C4-2B (cell line): Measurements from ENCODE around the gene MAP6D1.

Source experiments
- H3K27ac ChIP-seq: fragments of 450-650 bp; 2 replicates; pipeline ENCODE4 v1.5.1; 2017
- CTCF ChIP-seq: fragments of 450-650 bp; conservative IDR thresholded peaks from 2 replicates; pipeline ENCODE4 v1.5.1; 2017; ENCODE audit warnings: mild to moderate bottlenecking
- ZFX ChIP-seq: fragments of 450-650 bp; IDR thresholded peaks from 2 replicates; pipeline ENCODE4 v1.6.1; 2017

Gene MAP6D1

GRCh38 chr3:183823963-183824362 lies 1.4 kb downstream of the MAP6D1 start:
- no peak for TF ChIP-seq CTCF
- TF ChIP-seq ZFX, result no peak
- H3K27ac ChIP-seq, result no peak overlapping the region

GRCh38 chr3:183822631-183823030 lies 2.7 kb downstream of the MAP6D1 start:
- H3K27ac ChIP-seq, result no peak overlapping the region
- no peak for TF ChIP-seq CTCF
- TF ChIP-seq ZFX, result no peak

GRCh38 chr3:183819831-183820230 lies 5.5 kb downstream of the MAP6D1 start:
- TF ChIP-seq ZFX, result no peak
- no peak for TF ChIP-seq CTCF
- no peak overlapping the region for H3K27ac ChIP-seq

GRCh38 chr3:183818706-183819624 lies 6.4 kb downstream of the MAP6D1 start:
- TF ChIP-seq ZFX, result no peak
- TF ChIP-seq CTCF, result no peak
- H3K27ac ChIP-seq, result no peak overlapping the region

GRCh38 chr3:183818041-183818620 lies 7.2 kb downstream of the MAP6D1 start:
- no peak overlapping the region for H3K27ac ChIP-seq

GRCh38 chr3:183817639-183818038 lies 7.7 kb downstream of the MAP6D1 start:
- no peak for TF ChIP-seq ZFX
- TF ChIP-seq CTCF, result no peak
- H3K27ac ChIP-seq, result no peak overlapping the region

More at GRCh38 chr3:183818041-183818620, 7.2 kb downstream of the MAP6D1 start:
- TF ChIP-seq CTCF (no peak), ZFX (no peak)
